Erythroblast (primary cell): ENCODE data around the gene AMOTL1.

Experiments used
- GATA1 ChIP-seq: IDR thresholded peaks from 2 replicates; pipeline ENCODE4 v1.6.1; 2011; ENCODE audit warnings: low read depth, mild to moderate bottlenecking, control low read depth, low read length, moderate library complexity
- POLR2A ChIP-seq: IDR thresholded peaks from 2 replicates; pipeline ENCODE4 v1.6.1; 2011; ENCODE audit warnings: mild to moderate bottlenecking, low read length

- TF ChIP-seq POLR2A = no peak
- TF ChIP-seq GATA1 = no peak
Observed at GRCh38 chr11:94799726-94800125, 31.6 kb downstream of the AMOTL1 start.
